Activated T-helper 1 cell treated with anti-CD3 and anti-CD28 coated beads, Interleukin-12 subunit alpha, Interleukin-12 subunit beta, Interleukin-2, Interleukin-4 antibody, amounts not matched to agents 30 ng/mL and 10 ng/mL and 1 ng/mL, durations not matched to agents 14 hours and 24 hours and 36 hours (primary cell): Measurements from ENCODE around the gene ARPC5. TPM values are rescaled to one million over a fixed set of nuclear protein-coding genes. Genes with fewer than 3 reads are reported as not detected.

Experiments
- DNase-seq: peaks from one replicate; pipeline ENCODE4 v3.0.0; 2021; ENCODE audit warnings: low spot score
- H3K27ac Mint-ChIP-seq: one replicate; pipeline ENCODE4 v1.8.0; 2021; ENCODE audit warnings: mild to moderate bottlenecking, mixed read lengths
- H3K27me3 Mint-ChIP-seq: one replicate; pipeline ENCODE4 v1.8.0; 2022; ENCODE audit warnings: mild to moderate bottlenecking, moderate library complexity, mixed read lengths; ENCODE audit not compliant: insufficient read depth
- H3K36me3 Mint-ChIP-seq: one replicate; pipeline ENCODE4 v1.8.0; 2021; ENCODE audit warnings: low read depth, mixed read lengths
- H3K4me1 Mint-ChIP-seq: one replicate; pipeline ENCODE4 v1.8.0; 2021; ENCODE audit warnings: low read depth, mixed read lengths
- H3K4me3 Mint-ChIP-seq: one replicate; pipeline ENCODE4 v1.8.0; 2021; ENCODE audit warnings: mild to moderate bottlenecking, moderate library complexity, mixed read lengths
- H3K9me3 Mint-ChIP-seq: one replicate; pipeline ENCODE4 v1.8.0; 2021; ENCODE audit warnings: mixed read lengths
- intact Hi-C: fragments of 100-400 bp; cut with micrococcal nuclease; formaldehyde crosslinking; loops from one replicate; pipeline ENCODE4 v1.15.1; 2024
- total RNA-seq: library from RNA; stranded (reverse); gene quantifications from 2 replicates; pipeline ENCODE4 v1.2.3, GENCODE V29; 2022

ARPC5 gene
- total RNA-seq, 1 donor from 2014 or later = 146 TPM

DNA sequence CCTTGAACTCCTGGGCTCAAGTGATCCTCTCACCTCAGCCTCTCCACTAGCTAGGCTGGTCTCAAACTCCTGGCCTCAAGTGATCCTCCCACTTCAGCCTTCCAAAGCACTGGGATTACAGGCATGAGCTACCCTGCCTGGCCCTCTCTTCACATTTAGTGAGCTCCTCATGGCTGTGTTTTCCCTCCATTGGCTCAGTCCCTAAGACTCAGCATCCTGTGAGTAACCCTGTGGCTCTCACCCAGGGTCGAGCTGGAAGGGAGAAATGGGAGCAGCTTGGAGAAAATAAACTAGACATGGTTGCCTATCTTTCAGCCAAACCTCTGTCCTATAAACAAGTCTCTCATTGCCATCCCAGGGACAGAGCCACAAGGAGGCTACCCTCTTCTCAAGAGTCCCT is 62.9 kb downstream of the ARPC5 start:
- H3K4me3 Mint-ChIP-seq = no peak overlapping the region
- intact Hi-C loops = no loop called here
- H3K9me3 Mint-ChIP-seq = no peaks in the 10 kb centered on the region
- peaks cover 15% of the 10 kb centered on the region for H3K4me1 Mint-ChIP-seq
- H3K27me3 Mint-ChIP-seq = no peaks in the 10 kb centered on the region
- no peak overlapping the region for H3K27ac Mint-ChIP-seq
- peaks cover 13% of the 10 kb centered on the region for H3K36me3 Mint-ChIP-seq
- no peak for DNase-seq

DNA sequence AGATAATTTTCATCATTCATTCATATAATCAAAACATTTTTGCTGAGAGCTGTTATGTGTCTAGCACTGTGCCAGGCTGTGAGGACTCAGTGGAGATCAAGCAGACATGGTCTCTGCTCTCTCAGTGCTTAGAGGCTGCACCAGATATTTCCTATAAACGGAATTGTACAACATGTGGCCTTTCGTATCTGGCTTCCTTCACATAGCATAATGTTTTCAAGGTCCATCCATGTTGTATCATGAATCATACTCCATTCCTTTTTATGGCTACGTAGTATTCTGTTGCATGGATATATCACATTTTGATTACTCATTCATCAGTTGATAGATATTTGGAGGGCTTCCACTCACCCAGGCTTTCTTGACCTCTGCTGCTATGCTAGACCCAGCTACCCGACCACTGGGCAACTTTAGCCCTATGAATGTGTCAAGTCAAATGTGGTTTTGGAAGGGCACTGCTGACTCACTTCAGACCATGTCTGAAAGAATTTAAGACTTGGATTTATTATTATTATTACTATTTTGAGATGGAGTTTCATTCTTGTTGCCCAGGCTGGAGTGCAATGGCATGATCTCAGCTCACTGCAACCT is 63.8 kb downstream of the ARPC5 start:
- intact Hi-C loops = no loop called here
- no peak for DNase-seq
- Mint-ChIP-seq H3K27ac (no peak overlapping the region), H3K9me3 (no peaks in the 10 kb centered on the region), H3K27me3 (no peaks in the 10 kb centered on the region), H3K4me1 (peaks cover 23% of the 10 kb centered on the region), H3K4me3 (no peak overlapping the region), H3K36me3 (peaks cover 16% of the 10 kb centered on the region)

Other genes starting within 250 kb of the ARPC5 start
- not detected in 2 replicates for gene NMNAT2, start 217.4 kb downstream of the ARPC5 start, total RNA-seq
- 86.1 and 86.4 TPM in 2 replicates for gene SMG7, start 163.3 kb downstream of the ARPC5 start, total RNA-seq
- 4.8 and 5.9 TPM in 2 replicates for gene NCF2, start 45.3 kb downstream of the ARPC5 start, total RNA-seq
- not detected in 2 replicates for gene APOBEC4, start 17.5 kb upstream of the ARPC5 start, total RNA-seq
- gene RGL1, start 169.3 kb upstream of the ARPC5 start, total RNA-seq = 2.7 and 2.8 TPM in 2 replicates